H1 (cell line): ENCODE measurements around the gene ZNF337.
"Not testable (repeated sequence)": the region's sequence is repeated elsewhere in the genome, so short reads cannot be mapped to it uniquely, and the experiment has no call there.

Source experiments
- CREB1 ChIP-seq: IDR thresholded peaks from 2 replicates; pipeline ENCODE4 v1.6.1; 2012; ENCODE audit warnings: inconsistent platforms
- EP300 ChIP-seq, 2 experiments: IDR thresholded peaks; 1 replicate in 1 of 2; 2 replicates in 1 of 2; pipeline ENCODE4 v1.6.1; 2011 to 2012; ENCODE audit warnings: low read depth in 2 of 2, low read length in 2 of 2, mild to moderate bottlenecking in 2 of 2, borderline replicate concordance in 1 of 2, inconsistent platforms in 1 of 2, moderate library complexity in 1 of 2
- FOSL1 ChIP-seq: IDR thresholded peaks from 2 replicates; pipeline ENCODE4 v1.6.1; 2011; ENCODE audit warnings: mild to moderate bottlenecking, low read depth, low read length, moderate library complexity; ENCODE audit not compliant: insufficient read depth
- KDM5A ChIP-seq: fragments of 200-600 bp; IDR thresholded peaks from 2 replicates; pipeline ENCODE4 v1.7.1; 2012; ENCODE audit warnings: mild to moderate bottlenecking, low read length, inconsistent platforms, mixed read lengths
- POLR2A ChIP-seq, 2 experiments: IDR thresholded peaks; 1 replicate in 1 of 2; 2 replicates in 1 of 2; pipeline ENCODE4 v1.6.1; 2011; ENCODE audit warnings: low read depth in 2 of 2, low read length in 2 of 2, mild to moderate bottlenecking in 2 of 2; ENCODE audit errors: control extremely low read depth in 1 of 2
- POLR2AphosphoS5 ChIP-seq: IDR thresholded peaks from 2 replicates; pipeline ENCODE4 v1.6.1; 2011; ENCODE audit warnings: low read depth, low read length
- RBBP5 ChIP-seq: IDR thresholded peaks from 2 replicates; pipeline ENCODE4 v1.7.1; 2012; ENCODE audit warnings: low read depth, mild to moderate bottlenecking, inconsistent platforms, low read length, moderate library complexity, borderline replicate concordance
- RNF2 ChIP-seq: fragments of 200-900, 300-1000 bp; sonication (generic); IDR thresholded peaks from 2 replicates; pipeline ENCODE4 v1.7.1; 2016; ENCODE audit warnings: borderline replicate concordance, low read depth, mild to moderate bottlenecking, antibody characterized with exemption, low read length; ENCODE audit not compliant: poor library complexity, severe bottlenecking; ENCODE audit errors: missing control alignments
- TEAD4 ChIP-seq: IDR thresholded peaks from 2 replicates; pipeline ENCODE4 v1.6.1; 2012; ENCODE audit warnings: low read depth, low read length, inconsistent platforms, mixed read lengths
- TF ChIP-seq, protein P1 (sequence below), 3 experiments: IDR thresholded peaks; 1 replicate in 2 of 3; 2 replicates in 1 of 3; pipeline versions ENCODE4 v1.5.1 to v1.6.1; 2011; ENCODE audit warnings: low read length in 3 of 3, mild to moderate bottlenecking in 3 of 3, inconsistent platforms in 2 of 3, low read depth in 1 of 3, moderate library complexity in 1 of 3; ENCODE audit not compliant: insufficient read depth in 1 of 3; ENCODE audit errors: control extremely low read depth in 1 of 3

DNA sequence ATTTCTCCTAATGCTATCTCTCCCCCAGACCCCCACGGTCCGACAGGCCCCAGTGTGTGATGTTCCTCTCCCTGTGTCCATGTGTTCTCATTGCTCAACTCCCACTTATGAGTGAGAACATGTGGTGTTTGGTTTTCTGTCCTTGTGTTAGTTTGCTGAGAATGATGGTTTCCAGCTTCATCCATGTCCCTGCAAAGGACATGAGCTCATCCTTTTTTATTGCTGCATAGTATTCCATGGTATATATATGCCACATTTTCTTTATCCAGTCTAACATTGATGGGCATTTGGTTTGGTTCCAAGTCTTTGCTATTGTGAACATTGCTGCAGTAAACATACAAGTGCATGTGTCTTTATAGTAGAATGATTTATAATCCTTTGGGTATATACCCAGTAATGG lies 4.2 kb upstream of the ZNF337 start:
- not testable (repeated sequence) for TF ChIP-seq EP300 (IDR thresholded peaks at IDR 0.05; ENCODE audit: borderline replicate concordance in 1 of 2, low read depth in 2 of 2, low read length in 2 of 2); POLR2AphosphoS5; FOSL1; POLR2A (IDR thresholded peaks at IDR 0.05; ENCODE audit: control extremely low read depth in 1 of 2, low read depth in 2 of 2, low read length in 2 of 2); RNF2; RBBP5; CREB1; TEAD4; KDM5A
- TF ChIP-seq, protein P1, sequence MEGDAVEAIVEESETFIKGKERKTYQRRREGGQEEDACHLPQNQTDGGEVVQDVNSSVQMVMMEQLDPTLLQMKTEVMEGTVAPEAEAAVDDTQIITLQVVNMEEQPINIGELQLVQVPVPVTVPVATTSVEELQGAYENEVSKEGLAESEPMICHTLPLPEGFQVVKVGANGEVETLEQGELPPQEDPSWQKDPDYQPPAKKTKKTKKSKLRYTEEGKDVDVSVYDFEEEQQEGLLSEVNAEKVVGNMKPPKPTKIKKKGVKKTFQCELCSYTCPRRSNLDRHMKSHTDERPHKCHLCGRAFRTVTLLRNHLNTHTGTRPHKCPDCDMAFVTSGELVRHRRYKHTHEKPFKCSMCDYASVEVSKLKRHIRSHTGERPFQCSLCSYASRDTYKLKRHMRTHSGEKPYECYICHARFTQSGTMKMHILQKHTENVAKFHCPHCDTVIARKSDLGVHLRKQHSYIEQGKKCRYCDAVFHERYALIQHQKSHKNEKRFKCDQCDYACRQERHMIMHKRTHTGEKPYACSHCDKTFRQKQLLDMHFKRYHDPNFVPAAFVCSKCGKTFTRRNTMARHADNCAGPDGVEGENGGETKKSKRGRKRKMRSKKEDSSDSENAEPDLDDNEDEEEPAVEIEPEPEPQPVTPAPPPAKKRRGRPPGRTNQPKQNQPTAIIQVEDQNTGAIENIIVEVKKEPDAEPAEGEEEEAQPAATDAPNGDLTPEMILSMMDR (IDR thresholded peaks at IDR 0.05; ENCODE audit: control extremely low read depth in 1 of 3, insufficient read depth in 1 of 3, low read depth in 1 of 3, low read length in 3 of 3): not testable (repeated sequence)
